ENCODE results near the gene RTN1. TPM values are rescaled to one million over a fixed set of nuclear protein-coding genes. Genes with fewer than 3 reads are reported as not detected.
"Not testable (repeated sequence)": the region's sequence is repeated elsewhere in the genome, so short reads cannot be mapped to it uniquely, and the experiment has no call there.

RTN1 gene
- total RNA-seq, 1 donor from 2014 or later, result 6.1 TPM

GRCh38 chr14:59704054-59704645 is 166.4 kb downstream of the RTN1 start:
- no peak for DNase-seq

- no peak for DNase-seq
Observed at GRCh38 chr14:59699442-59699841, 171.1 kb downstream of the RTN1 start.

GRCh38 chr14:59698793-59699192 is 171.8 kb downstream of the RTN1 start:
- no peak for DNase-seq

- DNase-seq, result no peak
Observed at GRCh38 chr14:59695198-59695597, 175.4 kb downstream of the RTN1 start.

- DNase-seq, result no peak
Observed at GRCh38 chr14:59691266-59691665, 179.3 kb downstream of the RTN1 start.

- no peak for DNase-seq
Observed at GRCh38 chr14:59690426-59690825, 180.2 kb downstream of the RTN1 start.

GRCh38 chr14:59688224-59689170 is 182.1 kb downstream of the RTN1 start:
- no peak for DNase-seq

- no peak for DNase-seq
Observed at GRCh38 chr14:59687663-59688062, 182.9 kb downstream of the RTN1 start.

GRCh38 chr14:59679872-59680271 is 190.7 kb downstream of the RTN1 start:
- no peak for DNase-seq

- no peak for DNase-seq
Observed at GRCh38 chr14:59678352-59678751, 192.2 kb downstream of the RTN1 start.

- no peak for DNase-seq
Observed at GRCh38 chr14:59677771-59678231, 192.8 kb downstream of the RTN1 start.

- no peak for DNase-seq
Observed at GRCh38 chr14:59675394-59675793, 195.2 kb downstream of the RTN1 start.

GRCh38 chr14:59664741-59665140 is 205.8 kb downstream of the RTN1 start:
- DNase-seq, result no peak

GRCh38 chr14:59657769-59658168 is 212.8 kb downstream of the RTN1 start:
- DNase-seq, result no peak

GRCh38 chr14:59656473-59656872 is 214.1 kb downstream of the RTN1 start:
- DNase-seq, result no peak

GRCh38 chr14:59654131-59654530 is 216.4 kb downstream of the RTN1 start:
- not testable (repeated sequence) for DNase-seq

- not testable (repeated sequence) for DNase-seq
Observed at GRCh38 chr14:59646832-59647231, 223.7 kb downstream of the RTN1 start.

GRCh38 chr14:59638885-59639284 is 231.7 kb downstream of the RTN1 start:
- DNase-seq, result no peak

- no peak for DNase-seq
Observed at GRCh38 chr14:59634617-59635016, 236.0 kb downstream of the RTN1 start.

GRCh38 chr14:59633486-59633885 is 237.1 kb downstream of the RTN1 start:
- DNase-seq, result no peak

- no peak for DNase-seq
Observed at GRCh38 chr14:59632381-59632780, 238.2 kb downstream of the RTN1 start.

- no peak for DNase-seq
Observed at GRCh38 chr14:59631237-59631636, 239.3 kb downstream of the RTN1 start.

GRCh38 chr14:59630288-59630963 is 240.2 kb downstream of the RTN1 start:
- no peak for DNase-seq

Measured in skin of body (tissue), 2 donors.